ENCODE measurements around the gene FAM163B.

GRCh38 chr9:133636902-133637301, 27.7 kb upstream of the FAM163B start:
- TF ChIP-seq CTCF (IDR thresholded peaks at IDR 0.05; ENCODE audit: poor library complexity) = no peak
- no peak for TF ChIP-seq EZH2 (IDR thresholded peaks at IDR 0.05; ENCODE audit: borderline replicate concordance)
- TF ChIP-seq EZH2phosphoT487 (IDR thresholded peaks at IDR 0.05; ENCODE audit: low read depth, severe bottlenecking, unreplicated experiment) = no peak

Measured in hepatocyte (in vitro differentiated cells).